Cardiac fibroblast (primary cell): ENCODE results near the gene IRF1.

Experiments used
- DNase-seq, 2 donors: peaks; one replicate each; pipeline versions ENCODE4 v3.0.0 to v3.0.0-alpha.2; 2010; ENCODE audit warnings: low read depth in 2 of 2
- H3K4me3 ChIP-seq, 2 donors: replicated peaks in 1 of 2; 1 replicate in 1 of 2; 2 replicates in 1 of 2; pipeline ENCODE4 v1.5.1; 2011; ENCODE audit warnings: low read depth in 2 of 2, low read length in 2 of 2, mild to moderate bottlenecking in 2 of 2, moderate library complexity in 1 of 2
- TF ChIP-seq, protein P1 (sequence below): IDR thresholded peaks from one replicate; pipeline ENCODE4 v1.5.1; 2011; ENCODE audit warnings: low read depth, mild to moderate bottlenecking, low read length, inconsistent platforms

Gene IRF1

DNA sequence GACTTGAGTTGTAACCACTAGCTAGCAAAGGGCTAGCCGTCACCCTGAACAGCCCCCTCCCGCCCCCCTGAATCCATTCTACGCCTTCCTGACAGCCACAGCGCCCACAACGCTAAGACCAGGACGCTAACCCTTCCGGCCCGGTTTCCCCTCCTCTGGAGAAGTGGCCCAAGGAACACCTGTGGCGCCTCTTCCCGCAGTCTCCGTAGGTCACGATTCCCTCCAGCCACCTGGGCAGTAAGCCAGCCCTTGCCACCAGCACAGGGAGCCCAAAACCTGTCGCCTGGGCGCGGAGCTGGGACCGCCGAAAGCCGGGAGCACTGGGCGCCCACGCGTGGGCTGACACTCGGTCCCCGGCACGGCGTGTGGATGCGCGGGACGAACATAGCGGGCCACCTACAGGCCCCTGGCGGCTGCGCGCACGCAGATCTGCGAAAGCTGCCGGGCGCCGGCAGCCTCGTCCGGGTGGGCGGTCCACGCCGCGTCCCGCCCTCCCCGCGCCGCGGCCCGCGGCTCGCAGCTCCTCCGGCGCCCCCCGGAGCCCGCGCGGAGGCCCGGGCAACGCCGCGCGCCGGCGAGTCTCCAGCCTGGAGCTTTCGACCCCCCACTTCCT is 596 bp downstream of the IRF1 start:
- H3K4me3 ChIP-seq = peak overlapping the region; percentile 87 to 97
- TF ChIP-seq, protein P1, sequence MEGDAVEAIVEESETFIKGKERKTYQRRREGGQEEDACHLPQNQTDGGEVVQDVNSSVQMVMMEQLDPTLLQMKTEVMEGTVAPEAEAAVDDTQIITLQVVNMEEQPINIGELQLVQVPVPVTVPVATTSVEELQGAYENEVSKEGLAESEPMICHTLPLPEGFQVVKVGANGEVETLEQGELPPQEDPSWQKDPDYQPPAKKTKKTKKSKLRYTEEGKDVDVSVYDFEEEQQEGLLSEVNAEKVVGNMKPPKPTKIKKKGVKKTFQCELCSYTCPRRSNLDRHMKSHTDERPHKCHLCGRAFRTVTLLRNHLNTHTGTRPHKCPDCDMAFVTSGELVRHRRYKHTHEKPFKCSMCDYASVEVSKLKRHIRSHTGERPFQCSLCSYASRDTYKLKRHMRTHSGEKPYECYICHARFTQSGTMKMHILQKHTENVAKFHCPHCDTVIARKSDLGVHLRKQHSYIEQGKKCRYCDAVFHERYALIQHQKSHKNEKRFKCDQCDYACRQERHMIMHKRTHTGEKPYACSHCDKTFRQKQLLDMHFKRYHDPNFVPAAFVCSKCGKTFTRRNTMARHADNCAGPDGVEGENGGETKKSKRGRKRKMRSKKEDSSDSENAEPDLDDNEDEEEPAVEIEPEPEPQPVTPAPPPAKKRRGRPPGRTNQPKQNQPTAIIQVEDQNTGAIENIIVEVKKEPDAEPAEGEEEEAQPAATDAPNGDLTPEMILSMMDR = no peak
- DNase-seq = peak; percentile 36 to 60

DNA sequence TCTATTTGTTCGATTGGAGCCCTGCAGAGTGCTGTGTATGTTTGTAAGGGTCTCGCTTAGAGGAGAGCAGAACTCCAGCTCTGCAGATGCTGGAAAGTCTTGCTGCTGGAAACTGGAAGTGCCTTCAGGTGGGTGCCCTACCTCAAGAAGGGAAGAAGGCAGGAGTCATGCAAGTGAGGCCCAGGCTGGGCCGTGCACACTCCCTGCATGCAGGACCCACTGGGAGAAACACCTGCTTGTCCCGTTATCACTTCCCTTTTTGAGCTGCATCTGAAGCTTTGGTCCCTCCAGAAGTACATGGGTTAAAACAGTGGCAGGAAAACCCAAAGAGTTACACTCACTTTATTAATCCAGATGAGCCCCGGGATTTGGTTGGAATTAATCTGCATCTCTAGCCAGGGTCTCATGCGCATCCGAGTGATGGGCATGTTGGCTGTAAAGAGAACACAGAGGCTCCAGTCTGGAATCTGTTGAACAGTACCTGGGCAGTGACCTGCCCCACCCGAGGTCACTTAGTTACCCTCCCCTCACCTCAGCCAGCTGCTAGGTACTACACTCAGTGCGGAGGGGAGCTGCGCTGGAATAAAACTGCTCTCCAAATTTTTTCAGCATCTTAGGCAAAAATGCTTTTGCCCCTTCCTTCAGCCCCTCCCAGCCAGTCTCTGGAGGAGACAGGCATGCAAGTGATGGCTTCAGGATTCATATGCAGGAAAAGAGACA is 1.4 kb downstream of the IRF1 start:
- H3K4me3 ChIP-seq = peak overlapping the region; percentile 87 to 97
- TF ChIP-seq, protein P1 = no peak
- DNase-seq = no peak

DNA sequence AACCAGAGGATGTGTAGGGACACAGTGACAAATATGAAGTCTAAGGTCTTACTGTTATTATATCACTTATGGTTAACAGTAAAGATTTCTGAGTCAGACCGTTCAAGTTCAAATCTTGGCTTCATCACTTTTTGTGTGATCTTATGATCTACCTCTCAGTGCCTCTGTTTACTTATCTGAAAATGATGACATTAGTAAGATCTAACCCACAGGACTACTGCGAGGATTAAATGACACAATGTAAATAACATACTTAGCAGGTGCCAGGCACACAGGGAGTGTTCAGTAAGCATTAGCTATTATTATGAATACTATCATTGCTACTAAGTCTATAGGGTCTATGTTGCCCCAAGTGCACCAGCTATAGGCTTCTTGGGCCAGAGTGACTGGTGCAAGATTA is 2.0 kb downstream of the IRF1 start:
- TF ChIP-seq, protein P1 = no peak
- no peak for DNase-seq
- H3K4me3 ChIP-seq = peak overlapping the region in 1 of 2 donors; percentile 97

DNA sequence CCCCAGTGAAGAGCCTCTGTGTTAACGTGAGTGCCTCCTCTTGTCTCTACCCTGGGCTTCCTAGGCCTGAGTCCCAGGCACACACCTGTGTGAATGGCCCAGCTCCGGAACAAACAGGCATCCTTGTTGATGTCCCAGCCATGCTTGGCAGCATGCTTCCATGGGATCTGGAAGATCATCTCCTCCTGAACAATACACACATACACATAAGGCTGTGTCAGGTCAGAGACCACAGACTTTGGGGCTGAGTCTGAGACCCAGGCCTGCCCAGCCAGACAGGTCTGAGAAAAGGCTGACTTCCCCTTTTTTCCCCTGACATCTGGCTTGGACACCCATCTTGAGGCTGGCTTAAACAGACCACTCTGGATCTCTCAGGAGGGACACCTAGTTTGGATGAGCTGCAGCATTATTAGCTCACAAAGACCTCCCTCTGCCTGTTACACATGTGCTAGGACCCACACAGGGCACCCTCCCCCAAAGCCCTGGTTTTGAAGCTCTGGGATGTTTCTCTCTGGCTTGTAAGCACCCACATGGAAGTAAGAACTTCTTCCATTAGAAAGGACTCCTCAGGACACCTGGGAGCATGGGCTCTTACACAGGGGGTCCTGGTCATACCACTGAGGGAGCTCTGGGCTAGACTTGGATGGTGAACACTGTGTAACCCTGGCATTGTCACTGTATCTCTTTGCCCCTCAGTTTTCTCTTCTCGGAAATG is 2.6 kb downstream of the IRF1 start:
- no peak overlapping the region for H3K4me3 ChIP-seq
- DNase-seq = no peak
- TF ChIP-seq, protein P1 = no peak

DNA sequence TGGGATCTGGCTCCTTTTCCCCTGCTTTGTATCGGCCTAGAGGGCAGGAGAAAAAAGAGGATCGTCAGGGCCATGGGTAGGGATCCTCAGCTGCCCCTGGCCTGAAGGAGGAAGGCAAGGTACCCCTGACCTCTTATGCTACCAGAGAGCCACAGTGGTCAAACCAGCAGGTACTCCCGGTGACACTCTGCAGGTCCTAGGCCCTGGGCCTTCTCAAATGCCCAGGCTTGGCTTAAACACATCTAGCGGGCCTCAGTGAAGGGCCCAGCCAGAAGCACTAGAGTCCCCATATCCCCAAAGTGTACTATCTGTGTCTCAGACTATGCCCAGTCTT is 3.5 kb downstream of the IRF1 start:
- DNase-seq = no peak
- no peak overlapping the region for H3K4me3 ChIP-seq
- TF ChIP-seq, protein P1 = no peak

DNA sequence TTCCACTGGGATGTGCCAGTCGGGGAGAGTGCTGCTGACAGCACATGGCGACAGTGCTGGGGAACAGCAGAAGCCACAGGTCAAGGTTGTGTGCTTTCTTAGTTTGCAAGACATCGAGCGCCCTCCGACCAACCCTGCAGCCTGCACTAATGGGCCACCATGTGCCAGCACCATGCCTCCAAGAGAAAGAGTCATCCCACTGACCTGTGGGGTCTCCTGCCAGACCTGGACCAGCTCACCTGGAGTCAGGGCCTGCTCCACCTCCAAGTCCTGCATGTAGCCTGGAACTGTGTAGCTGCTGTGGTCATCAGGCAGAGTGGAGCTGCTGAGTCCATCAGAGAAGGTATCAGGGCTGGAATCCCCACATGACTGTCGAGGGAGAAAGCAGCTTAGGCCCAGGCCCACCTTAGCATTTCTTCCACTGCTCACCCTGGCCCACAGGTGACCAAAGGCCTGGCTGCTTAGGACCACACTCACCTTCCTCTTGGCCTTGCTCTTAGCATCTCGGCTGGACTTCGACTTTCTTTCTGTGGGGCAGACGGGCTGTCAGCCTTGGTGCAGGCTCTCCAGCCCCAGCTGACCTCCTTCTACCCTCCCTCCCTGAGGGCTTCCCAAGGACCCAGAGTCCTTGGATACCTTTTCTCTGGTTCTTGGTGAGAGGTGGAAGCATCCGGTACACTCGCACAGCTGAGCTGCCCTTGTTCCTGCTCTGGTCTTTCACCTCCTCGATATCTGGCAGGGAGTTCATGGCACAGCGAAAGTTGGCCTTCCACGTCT is 4.1 kb downstream of the IRF1 start:
- no peak overlapping the region for H3K4me3 ChIP-seq
- no peak for DNase-seq
- TF ChIP-seq, protein P1 = no peak
